Peyer's patch (tissue), 4 donors: ENCODE results near the gene MYO3A.

Experiments used
- CTCF ChIP-seq, 6 experiments: fragments of 450-650 bp in 4 of 6; fragments of 200-600 bp in 2 of 6; sonication (generic) in 1 of 6; IDR thresholded peaks; one replicate each; pipeline ENCODE4 v1.5.1; 2017 to 2019; ENCODE audit warnings: antibody characterized with exemption in 6 of 6, mild to moderate bottlenecking in 3 of 6, moderate library complexity in 1 of 6
- POLR2A ChIP-seq, 2 donors: fragments of 450-650 bp; IDR thresholded peaks; one replicate each; pipeline ENCODE4 v1.5.1; 2017; ENCODE audit warnings: antibody characterized with exemption in 2 of 2, mild to moderate bottlenecking in 2 of 2, moderate library complexity in 2 of 2

GRCh38 chr10:25896421-25896820, 37.6 kb upstream of the MYO3A start:
- TF ChIP-seq CTCF (IDR thresholded peaks at IDR 0.05) (no peak), POLR2A (IDR thresholded peaks at IDR 0.05) (no peak)
